ENCODE measurements around the gene HSPA6. TPM values are rescaled to one million over a fixed set of nuclear protein-coding genes. Genes with fewer than 3 reads are reported as not detected.

The HSPA6 gene
- total RNA-seq, 1 experiment from 2014 or later = 0.44 TPM

DNA sequence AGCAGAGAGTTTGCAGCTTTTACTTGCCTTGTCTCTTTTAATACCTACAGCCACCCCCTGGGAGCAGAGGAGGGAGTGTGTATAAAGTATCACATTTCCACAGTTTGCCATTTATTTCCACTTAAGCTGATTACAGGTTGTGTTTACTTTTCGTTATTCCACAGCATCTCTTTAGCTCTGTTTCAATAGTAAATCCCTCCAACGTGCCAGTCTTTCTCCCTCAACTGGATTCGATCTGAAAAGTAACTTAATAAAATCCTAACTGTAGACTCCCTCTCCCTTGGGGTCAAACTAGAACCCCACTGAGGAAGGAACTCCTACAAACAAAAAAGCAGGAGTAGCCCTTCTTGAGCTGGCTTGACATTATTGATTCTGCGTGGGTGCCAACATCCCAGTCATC, 22.2 kb upstream of the HSPA6 start:
- in situ Hi-C loops (cut with HindIII; ENCODE audit: low pct_unique_long_range_greater_than_20kb, low sequenced_read_pairs) (no loop called here), intact Hi-C loops (cut with micrococcal nuclease; ENCODE audit: unreplicated experiment) (no loop called here)
- Histone ChIP-seq H3K9me3 (ENCODE audit: control insufficient read depth, insufficient read depth, low read depth, low read length) (no peaks in the 10 kb centered on the region), H3K36me3 (ENCODE audit: control insufficient read depth, insufficient read depth, low read length) (no peaks in the 10 kb centered on the region), H3K27me3 (ENCODE audit: control insufficient read depth, insufficient read depth, low read length) (peaks cover 11% of the 10 kb centered on the region), H3K27ac (ENCODE audit: low read length) (no peak overlapping the region), H3K4me3 (ENCODE audit: low read depth in 2 of 2, low read length in 2 of 2) (no peak overlapping the region), H3K4me1 (ENCODE audit: control insufficient read depth, insufficient read depth, low read length) (no peaks in the 10 kb centered on the region)
- DNase-seq (ENCODE audit: low read depth, low spot score) = no peak
- ChIA-PET POLR2A (no interaction called here), CTCF (no interaction called here)
- ATAC-seq = no peak
- TF ChIP-seq TCF7L2 (IDR thresholded peaks at IDR 0.05; ENCODE audit: low read depth, low read length) = no peak
- BruUV-seq (replicated peaks) = no TSS peak

DNA sequence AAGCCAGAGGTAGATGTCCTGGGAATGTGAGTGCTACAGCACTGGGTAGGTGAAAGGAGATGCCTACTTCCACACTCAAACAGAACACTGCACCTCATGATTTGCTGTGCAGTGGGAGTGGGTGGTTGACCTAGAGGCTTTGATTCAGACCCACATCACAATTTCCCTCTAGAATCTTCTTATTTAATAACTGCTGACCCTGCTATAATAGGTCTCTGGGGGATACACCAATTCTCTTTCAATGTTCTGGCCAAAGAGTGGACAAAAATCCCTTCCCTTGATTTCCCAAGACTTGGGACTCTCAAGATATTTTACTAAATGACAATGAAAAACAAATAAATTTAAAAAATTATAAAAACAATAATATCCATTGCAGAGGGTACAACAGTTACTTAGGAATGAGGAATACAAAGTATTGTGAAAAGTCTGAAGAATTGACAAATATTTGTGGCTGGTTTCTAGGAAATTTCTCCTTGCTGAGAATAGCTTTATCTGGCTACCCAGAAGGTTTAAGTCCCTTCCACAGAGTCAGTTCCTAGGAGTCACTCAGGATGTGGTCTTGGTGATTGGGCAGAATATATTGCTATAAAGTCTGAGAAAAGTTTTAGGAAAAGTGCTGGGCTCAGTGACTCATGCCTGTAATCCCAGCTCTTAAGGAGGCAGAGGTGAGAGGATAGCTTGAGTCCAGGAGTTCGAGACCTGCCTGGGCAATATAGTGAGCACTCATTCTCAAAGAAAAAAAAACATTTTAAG, 21.5 kb upstream of the HSPA6 start:
- TF ChIP-seq CTCF (IDR thresholded peaks at IDR 0.05) (no peak), SIN3A (IDR thresholded peaks at IDR 0.05; ENCODE audit: borderline replicate concordance, insufficient read depth, low read depth, low read length) (no peak), POLR2AphosphoS5 (IDR thresholded peaks at IDR 0.05; ENCODE audit: low read depth, low read length) (no peak), TCF7L2 (IDR thresholded peaks at IDR 0.05; ENCODE audit: low read depth, low read length) (no peak)
- TF ChIP-seq, protein P1, sequence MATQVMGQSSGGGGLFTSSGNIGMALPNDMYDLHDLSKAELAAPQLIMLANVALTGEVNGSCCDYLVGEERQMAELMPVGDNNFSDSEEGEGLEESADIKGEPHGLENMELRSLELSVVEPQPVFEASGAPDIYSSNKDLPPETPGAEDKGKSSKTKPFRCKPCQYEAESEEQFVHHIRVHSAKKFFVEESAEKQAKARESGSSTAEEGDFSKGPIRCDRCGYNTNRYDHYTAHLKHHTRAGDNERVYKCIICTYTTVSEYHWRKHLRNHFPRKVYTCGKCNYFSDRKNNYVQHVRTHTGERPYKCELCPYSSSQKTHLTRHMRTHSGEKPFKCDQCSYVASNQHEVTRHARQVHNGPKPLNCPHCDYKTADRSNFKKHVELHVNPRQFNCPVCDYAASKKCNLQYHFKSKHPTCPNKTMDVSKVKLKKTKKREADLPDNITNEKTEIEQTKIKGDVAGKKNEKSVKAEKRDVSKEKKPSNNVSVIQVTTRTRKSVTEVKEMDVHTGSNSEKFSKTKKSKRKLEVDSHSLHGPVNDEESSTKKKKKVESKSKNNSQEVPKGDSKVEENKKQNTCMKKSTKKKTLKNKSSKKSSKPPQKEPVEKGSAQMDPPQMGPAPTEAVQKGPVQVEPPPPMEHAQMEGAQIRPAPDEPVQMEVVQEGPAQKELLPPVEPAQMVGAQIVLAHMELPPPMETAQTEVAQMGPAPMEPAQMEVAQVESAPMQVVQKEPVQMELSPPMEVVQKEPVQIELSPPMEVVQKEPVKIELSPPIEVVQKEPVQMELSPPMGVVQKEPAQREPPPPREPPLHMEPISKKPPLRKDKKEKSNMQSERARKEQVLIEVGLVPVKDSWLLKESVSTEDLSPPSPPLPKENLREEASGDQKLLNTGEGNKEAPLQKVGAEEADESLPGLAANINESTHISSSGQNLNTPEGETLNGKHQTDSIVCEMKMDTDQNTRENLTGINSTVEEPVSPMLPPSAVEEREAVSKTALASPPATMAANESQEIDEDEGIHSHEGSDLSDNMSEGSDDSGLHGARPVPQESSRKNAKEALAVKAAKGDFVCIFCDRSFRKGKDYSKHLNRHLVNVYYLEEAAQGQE (IDR thresholded peaks at IDR 0.05; ENCODE audit: insufficient read depth in 1 of 2, low read depth in 2 of 2, low read length in 1 of 2) = no peak
- no peaks in the 10 kb centered on the region for H3K4me1 ChIP-seq (ENCODE audit: control insufficient read depth, insufficient read depth, low read length)
- DNase-seq (ENCODE audit: low read depth, low spot score) (no peak), ATAC-seq (no peak)
- BruUV-seq (replicated peaks) = no TSS peak
- H3K9me3 ChIP-seq (ENCODE audit: control insufficient read depth, insufficient read depth, low read depth, low read length) = no peaks in the 10 kb centered on the region
- H3K4me3 ChIP-seq (ENCODE audit: low read depth in 2 of 2, low read length in 2 of 2) = no peak overlapping the region
- ChIA-PET POLR2A (interaction anchor here (0.7 kb wide), 1 partner anchor 21 kb away, joined by 3 read pairs; no protein-coding TSS in a partner anchor), CTCF (no interaction called here)
- in situ Hi-C loops (cut with HindIII; ENCODE audit: low pct_unique_long_range_greater_than_20kb, low sequenced_read_pairs) (no loop called here), intact Hi-C loops (cut with micrococcal nuclease; ENCODE audit: unreplicated experiment) (no loop called here)
- H3K27ac ChIP-seq (ENCODE audit: low read length) = no peak overlapping the region
- H3K36me3 ChIP-seq (ENCODE audit: control insufficient read depth, insufficient read depth, low read length) = no peaks in the 10 kb centered on the region
- peaks cover 5% of the 10 kb centered on the region; the same call in 1 of the 2 replicates for H3K27me3 ChIP-seq (ENCODE audit: control insufficient read depth, insufficient read depth, low read length)

DNA sequence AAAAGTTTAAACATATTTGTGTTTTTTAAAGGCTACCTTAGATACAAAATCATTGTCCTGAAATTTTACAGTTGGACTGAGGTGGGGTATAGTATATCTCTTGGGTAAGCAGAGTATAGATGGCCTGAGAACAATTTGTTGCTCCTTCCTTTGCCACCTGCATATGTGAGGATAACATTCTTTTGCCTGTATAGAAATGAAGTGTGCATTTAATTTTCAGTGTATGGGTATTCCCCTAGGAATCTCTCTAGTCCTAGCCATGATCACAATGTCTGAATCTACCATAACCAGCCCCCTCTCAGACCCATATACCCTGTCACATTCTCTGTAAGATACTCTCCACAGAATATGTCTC, 21.0 kb upstream of the HSPA6 start:
- TF ChIP-seq CTCF (IDR thresholded peaks at IDR 0.05) (no peak), POLR2AphosphoS5 (IDR thresholded peaks at IDR 0.05; ENCODE audit: low read depth, low read length) (no peak), TCF7L2 (IDR thresholded peaks at IDR 0.05; ENCODE audit: low read depth, low read length) (no peak), SIN3A (IDR thresholded peaks at IDR 0.05; ENCODE audit: borderline replicate concordance, insufficient read depth, low read depth, low read length) (no peak)
- TF ChIP-seq, protein P1 (IDR thresholded peaks at IDR 0.05; ENCODE audit: insufficient read depth in 1 of 2, low read depth in 2 of 2, low read length in 1 of 2) = no peak
- Histone ChIP-seq H3K4me3 (ENCODE audit: low read depth in 2 of 2, low read length in 2 of 2) (no peak overlapping the region), H3K9me3 (ENCODE audit: control insufficient read depth, insufficient read depth, low read depth, low read length) (no peaks in the 10 kb centered on the region), H3K27me3 (ENCODE audit: control insufficient read depth, insufficient read depth, low read length) (peaks cover 2% of the 10 kb centered on the region; the same call in 1 of the 2 replicates), H3K27ac (ENCODE audit: low read length) (no peak overlapping the region), H3K36me3 (ENCODE audit: control insufficient read depth, insufficient read depth, low read length) (no peaks in the 10 kb centered on the region), H3K4me1 (ENCODE audit: control insufficient read depth, insufficient read depth, low read length) (no peaks in the 10 kb centered on the region)
- intact Hi-C loops (cut with micrococcal nuclease; ENCODE audit: unreplicated experiment) = no loop called here
- ChIA-PET POLR2A (interaction anchor here (0.7 kb wide), 1 partner anchor 21 kb away, joined by 3 read pairs; no protein-coding TSS in a partner anchor), CTCF (no interaction called here)
- no peak for DNase-seq (ENCODE audit: low read depth, low spot score)
- in situ Hi-C loops (cut with HindIII; ENCODE audit: low pct_unique_long_range_greater_than_20kb, low sequenced_read_pairs) = no loop called here
- no TSS peak for BruUV-seq (replicated peaks)
- no peak for ATAC-seq

Data from Panc1 (cell line).